IgD-negative memory B cell (primary cell): ENCODE results near the gene SLC8A1. TPM values are rescaled to one million over a fixed set of nuclear protein-coding genes. Genes with fewer than 3 reads are reported as not detected.
A peak's percentile ranks its signal among the peaks of the same experiment; 100 is the strongest.

Experiments
- H3K27ac Mint-ChIP-seq, 3 donors: one replicate each; pipeline ENCODE4 v1.8.0; 2020 to 2022; ENCODE audit warnings: mild to moderate bottlenecking in 3 of 3, mixed read lengths in 3 of 3, moderate library complexity in 1 of 3
- H3K27me3 Mint-ChIP-seq: one replicate; pipeline ENCODE4 v1.8.0; 2021; ENCODE audit warnings: mixed read lengths
- H3K36me3 Mint-ChIP-seq: one replicate; pipeline ENCODE4 v1.8.0; 2020; ENCODE audit warnings: mild to moderate bottlenecking, mixed read lengths
- H3K4me1 Mint-ChIP-seq, 3 donors: one replicate each; pipeline ENCODE4 v1.8.0; 2020 to 2022; ENCODE audit warnings: mixed read lengths in 3 of 3, mild to moderate bottlenecking in 1 of 3
- H3K4me3 Mint-ChIP-seq, 4 donors: one replicate each; pipeline ENCODE4 v1.8.0; 2020 to 2022; ENCODE audit warnings: mild to moderate bottlenecking in 4 of 4, mixed read lengths in 4 of 4, moderate library complexity in 3 of 4
- H3K9me3 Mint-ChIP-seq, 3 donors: one replicate each; pipeline ENCODE4 v1.8.0; 2020 to 2021; ENCODE audit warnings: mixed read lengths in 3 of 3, mild to moderate bottlenecking in 1 of 3
- polyA plus RNA-seq: library from polyadenylated mRNA; unstranded; fragments of 300-500 nt; fragmentation: Illumina TruSeq; gene quantifications from one replicate; pipeline ENCODE4 v1.2.3, GENCODE V29; 2021

Gene SLC8A1
- polyA plus RNA-seq, 1 donor from 2014 or later, result not detected

DNA sequence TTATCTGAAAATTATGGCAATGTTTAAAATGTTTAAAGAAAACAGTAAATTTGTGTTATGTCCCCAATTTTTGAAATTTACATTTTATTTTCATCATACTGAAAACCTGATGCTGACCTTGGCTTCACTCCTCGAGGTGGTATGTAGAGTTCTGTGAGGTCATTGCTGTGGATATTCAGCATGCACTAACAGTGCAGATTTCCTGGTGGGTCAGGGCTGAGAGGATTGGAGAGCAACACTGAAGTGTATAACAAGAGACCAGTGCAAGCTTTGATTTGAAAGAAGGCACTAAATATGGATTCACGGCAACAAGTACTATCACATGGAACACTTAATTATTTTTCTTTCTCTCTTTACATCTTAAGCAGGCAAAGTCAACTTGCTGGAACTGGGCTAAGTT lies 134.1 kb downstream of the SLC8A1 start:
- peaks cover 0 to 10% (median 5%) of the 10 kb centered on the region in 3 donors for H3K4me1 Mint-ChIP-seq
- peaks cover 0 to 7% (median 0%) of the 10 kb centered on the region in 3 donors for H3K9me3 Mint-ChIP-seq
- peaks cover 3% of the 10 kb centered on the region for H3K27me3 Mint-ChIP-seq
- H3K27ac Mint-ChIP-seq, result no peak overlapping the region
- H3K36me3 Mint-ChIP-seq, result no peaks in the 10 kb centered on the region
- no peak overlapping the region for H3K4me3 Mint-ChIP-seq

- Mint-ChIP-seq H3K36me3 (no peaks in the 10 kb centered on the region), H3K4me1 (peaks cover 0 to 10% (median 5%) of the 10 kb centered on the region in 3 donors), H3K27ac (no peak overlapping the region), H3K27me3 (peaks cover 3% of the 10 kb centered on the region), H3K4me3 (no peak overlapping the region), H3K9me3 (peaks cover 0 to 7% (median 0%) of the 10 kb centered on the region in 3 donors)
Observed at GRCh38 chr2:40317046-40317445, 134.8 kb downstream of the SLC8A1 start.

DNA sequence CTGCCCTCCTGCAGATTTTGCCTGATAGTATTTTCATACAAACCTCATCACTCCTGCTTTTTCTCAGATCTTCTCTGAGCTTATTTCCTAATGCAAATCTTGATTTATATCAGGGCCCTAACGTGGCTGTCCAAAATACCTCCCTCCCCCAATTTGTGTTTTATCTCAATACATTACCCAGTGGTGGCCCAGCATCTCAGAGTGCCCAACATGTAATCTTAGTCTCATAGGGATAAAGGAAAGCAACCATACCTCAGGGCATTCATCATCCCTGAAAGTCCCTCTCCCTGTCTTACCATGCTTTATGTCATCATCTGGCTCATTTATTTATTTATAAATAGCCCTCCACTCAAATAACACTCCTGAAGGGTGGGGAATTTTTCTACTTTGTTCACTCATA lies 135.3 kb downstream of the SLC8A1 start:
- Mint-ChIP-seq H3K27ac (no peak overlapping the region), H3K27me3 (peaks cover 3% of the 10 kb centered on the region), H3K4me1 (peaks cover 0 to 10% (median 5%) of the 10 kb centered on the region in 3 donors), H3K9me3 (peaks cover 0 to 7% (median 0%) of the 10 kb centered on the region in 3 donors), H3K4me3 (peak overlapping the region in 1 of 4 donors; percentile 39), H3K36me3 (no peaks in the 10 kb centered on the region)

GRCh38 chr2:40315683-40316082 lies 136.2 kb downstream of the SLC8A1 start:
- H3K36me3 Mint-ChIP-seq, result no peaks in the 10 kb centered on the region
- peaks cover 0 to 2% (median 2%) of the 10 kb centered on the region in 3 donors for H3K4me1 Mint-ChIP-seq
- H3K27ac Mint-ChIP-seq, result no peak overlapping the region
- H3K27me3 Mint-ChIP-seq, result peaks cover under 1% of the 10 kb centered on the region
- peaks cover 0 to 7% (median 0%) of the 10 kb centered on the region in 3 donors for H3K9me3 Mint-ChIP-seq
- no peak overlapping the region for H3K4me3 Mint-ChIP-seq

- Mint-ChIP-seq H3K4me3 (no peak overlapping the region), H3K4me1 (no peaks in the 10 kb centered on the region), H3K27me3 (no peaks in the 10 kb centered on the region), H3K9me3 (peaks cover 0 to 7% (median 2%) of the 10 kb centered on the region in 3 donors), H3K36me3 (no peaks in the 10 kb centered on the region), H3K27ac (no peak overlapping the region)
Observed at GRCh38 chr2:40311026-40311425, 140.9 kb downstream of the SLC8A1 start.

DNA sequence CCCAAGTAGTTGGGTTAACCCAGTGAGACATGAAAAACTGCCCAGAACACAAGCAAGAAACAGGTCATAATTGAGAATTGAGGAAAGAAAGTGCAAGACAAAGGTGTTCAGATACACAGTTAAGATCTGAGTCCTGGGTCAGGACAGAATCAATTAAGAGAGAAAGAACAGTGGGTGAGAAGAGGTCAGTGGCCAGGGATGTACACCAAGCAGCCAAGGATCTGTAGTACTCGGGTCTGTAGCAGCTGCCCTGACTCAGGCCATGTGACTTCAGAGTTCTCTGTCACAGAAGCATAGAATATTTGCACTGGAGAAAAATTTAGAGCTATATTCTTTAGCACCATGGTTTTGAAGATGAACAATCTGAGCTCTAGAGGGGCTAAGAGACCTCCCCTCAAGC lies 141.6 kb downstream of the SLC8A1 start:
- Mint-ChIP-seq H3K4me3 (no peak overlapping the region), H3K27me3 (no peaks in the 10 kb centered on the region), H3K27ac (no peak overlapping the region), H3K9me3 (peaks cover 0 to 4% (median 2%) of the 10 kb centered on the region in 3 donors), H3K4me1 (no peaks in the 10 kb centered on the region), H3K36me3 (no peaks in the 10 kb centered on the region)

- Mint-ChIP-seq H3K27ac (no peak overlapping the region), H3K4me3 (no peak overlapping the region), H3K36me3 (no peaks in the 10 kb centered on the region), H3K9me3 (no peaks in the 10 kb centered on the region), H3K4me1 (no peaks in the 10 kb centered on the region), H3K27me3 (no peaks in the 10 kb centered on the region)
Observed at GRCh38 chr2:40304340-40304739, 147.6 kb downstream of the SLC8A1 start.

GRCh38 chr2:40303746-40304145 lies 148.1 kb downstream of the SLC8A1 start:
- H3K27ac Mint-ChIP-seq, result no peak overlapping the region
- no peaks in the 10 kb centered on the region for H3K4me1 Mint-ChIP-seq
- no peak overlapping the region for H3K4me3 Mint-ChIP-seq
- no peaks in the 10 kb centered on the region for H3K36me3 Mint-ChIP-seq
- H3K27me3 Mint-ChIP-seq, result no peaks in the 10 kb centered on the region
- no peaks in the 10 kb centered on the region for H3K9me3 Mint-ChIP-seq

- H3K27ac Mint-ChIP-seq, result no peak overlapping the region
- no peaks in the 10 kb centered on the region for H3K36me3 Mint-ChIP-seq
- no peaks in the 10 kb centered on the region for H3K9me3 Mint-ChIP-seq
- no peaks in the 10 kb centered on the region for H3K4me1 Mint-ChIP-seq
- H3K27me3 Mint-ChIP-seq, result no peaks in the 10 kb centered on the region
- H3K4me3 Mint-ChIP-seq, result no peak overlapping the region
Observed at GRCh38 chr2:40302751-40303325, 149.1 kb downstream of the SLC8A1 start.

GRCh38 chr2:40300391-40300790 lies 151.5 kb downstream of the SLC8A1 start:
- H3K4me1 Mint-ChIP-seq, result no peaks in the 10 kb centered on the region
- H3K36me3 Mint-ChIP-seq, result no peaks in the 10 kb centered on the region
- no peak overlapping the region for H3K4me3 Mint-ChIP-seq
- no peaks in the 10 kb centered on the region for H3K27me3 Mint-ChIP-seq
- no peaks in the 10 kb centered on the region for H3K9me3 Mint-ChIP-seq
- H3K27ac Mint-ChIP-seq, result no peak overlapping the region

DNA sequence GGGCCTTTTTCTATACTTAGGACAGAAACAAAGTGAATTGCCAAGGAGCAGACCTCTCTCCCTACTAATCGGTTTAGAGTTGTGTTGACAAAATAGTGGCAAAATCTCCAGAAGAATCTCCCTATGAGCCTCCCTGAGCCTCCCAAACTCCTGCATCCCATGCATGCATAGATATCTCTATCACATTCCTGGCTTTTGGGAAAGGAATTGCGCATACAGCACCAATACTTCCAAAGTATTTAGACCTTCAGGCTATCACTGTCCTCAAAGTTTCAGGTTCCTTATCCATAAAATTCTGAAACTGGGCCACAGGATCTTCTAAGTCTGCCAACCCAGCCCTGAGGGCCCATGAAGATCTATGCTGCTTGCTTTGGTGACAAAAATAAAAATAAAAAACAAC lies 152.1 kb downstream of the SLC8A1 start:
- Mint-ChIP-seq H3K27ac (no peak overlapping the region), H3K4me1 (no peaks in the 10 kb centered on the region)

GRCh38 chr2:40299173-40299572 lies 152.7 kb downstream of the SLC8A1 start:
- Mint-ChIP-seq H3K27ac (no peak overlapping the region), H3K4me1 (no peaks in the 10 kb centered on the region), H3K4me3 (no peak overlapping the region), H3K36me3 (no peaks in the 10 kb centered on the region), H3K9me3 (no peaks in the 10 kb centered on the region), H3K27me3 (no peaks in the 10 kb centered on the region)

More for the DNA sequence above, 152.1 kb downstream of the SLC8A1 start:
- no peaks in the 10 kb centered on the region for H3K9me3 Mint-ChIP-seq
- peak overlapping the region in 1 of 4 donors; percentile 12 for H3K4me3 Mint-ChIP-seq
- no peaks in the 10 kb centered on the region for H3K36me3 Mint-ChIP-seq
- no peaks in the 10 kb centered on the region for H3K27me3 Mint-ChIP-seq

DNA sequence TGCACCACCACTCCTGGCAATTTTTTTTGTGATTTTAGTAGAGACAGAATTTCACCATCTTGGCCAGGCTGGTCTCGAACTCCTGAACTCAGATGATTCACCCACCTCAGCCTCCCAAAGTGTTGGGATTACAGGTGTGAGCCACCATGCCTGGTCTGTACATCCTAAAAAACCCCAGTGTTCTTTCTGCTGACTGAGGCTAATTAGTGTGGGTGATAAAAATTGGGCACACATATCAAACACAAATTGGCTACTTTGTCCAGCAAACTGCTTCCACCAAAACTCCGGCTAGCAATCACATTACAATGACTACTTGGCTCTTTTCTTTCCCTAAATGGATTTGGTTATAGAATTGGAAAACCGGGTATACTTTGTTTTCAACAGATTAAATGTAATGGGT lies 153.9 kb downstream of the SLC8A1 start:
- H3K27ac Mint-ChIP-seq, result no peak overlapping the region
- H3K4me1 Mint-ChIP-seq, result no peaks in the 10 kb centered on the region
- H3K27me3 Mint-ChIP-seq, result no peaks in the 10 kb centered on the region
- H3K9me3 Mint-ChIP-seq, result no peaks in the 10 kb centered on the region
- H3K4me3 Mint-ChIP-seq, result no peak overlapping the region
- H3K36me3 Mint-ChIP-seq, result no peaks in the 10 kb centered on the region

- Mint-ChIP-seq H3K4me3 (no peak overlapping the region), H3K36me3 (no peaks in the 10 kb centered on the region), H3K4me1 (peaks cover 3 to 9% (median 6%) of the 10 kb centered on the region in 3 donors), H3K27me3 (no peaks in the 10 kb centered on the region), H3K27ac (no peak overlapping the region), H3K9me3 (no peaks in the 10 kb centered on the region)
Observed at GRCh38 chr2:40292291-40292690, 159.6 kb downstream of the SLC8A1 start.

- Mint-ChIP-seq H3K4me1 (peaks cover 3 to 11% (median 8%) of the 10 kb centered on the region in 3 donors), H3K36me3 (no peaks in the 10 kb centered on the region), H3K9me3 (no peaks in the 10 kb centered on the region), H3K27ac (no peak overlapping the region), H3K27me3 (no peaks in the 10 kb centered on the region), H3K4me3 (peak overlapping the region in 3 of 4 donors; percentile 49 to 73 (median 72))
Observed at GRCh38 chr2:40289771-40290404, 162.0 kb downstream of the SLC8A1 start.

GRCh38 chr2:40287773-40288172 lies 164.1 kb downstream of the SLC8A1 start:
- Mint-ChIP-seq H3K9me3 (no peaks in the 10 kb centered on the region), H3K27me3 (no peaks in the 10 kb centered on the region), H3K4me3 (no peak overlapping the region), H3K27ac (no peak overlapping the region), H3K36me3 (no peaks in the 10 kb centered on the region), H3K4me1 (peaks cover 9 to 23% (median 9%) of the 10 kb centered on the region in 3 donors)
